ENCODE results near the gene RASA2.
A peak's percentile ranks its signal among the peaks of the same experiment; 100 is the strongest.

The RASA2 gene

GRCh38 chr3:141459008-141459407 is 27.8 kb upstream of the RASA2 start:
- no peak for DNase-seq
- in situ Hi-C loops (cut with HindIII; ENCODE audit: low pct_ligation_motif_present, low sequenced_read_pairs) = no loop called here
- no peak for TF ChIP-seq CTCF (IDR thresholded peaks at IDR 0.05; ENCODE audit: low read depth, low read length, missing control alignments)
- no peak overlapping the region for H3K4me3 ChIP-seq (ENCODE audit: low read depth, low read length)
- no peaks in the 10 kb centered on the region for H3K27me3 ChIP-seq (replicated peaks)
- H3K27ac ChIP-seq = no peak overlapping the region
- no peaks in the 10 kb centered on the region for H3K36me3 ChIP-seq (replicated peaks)

DNA sequence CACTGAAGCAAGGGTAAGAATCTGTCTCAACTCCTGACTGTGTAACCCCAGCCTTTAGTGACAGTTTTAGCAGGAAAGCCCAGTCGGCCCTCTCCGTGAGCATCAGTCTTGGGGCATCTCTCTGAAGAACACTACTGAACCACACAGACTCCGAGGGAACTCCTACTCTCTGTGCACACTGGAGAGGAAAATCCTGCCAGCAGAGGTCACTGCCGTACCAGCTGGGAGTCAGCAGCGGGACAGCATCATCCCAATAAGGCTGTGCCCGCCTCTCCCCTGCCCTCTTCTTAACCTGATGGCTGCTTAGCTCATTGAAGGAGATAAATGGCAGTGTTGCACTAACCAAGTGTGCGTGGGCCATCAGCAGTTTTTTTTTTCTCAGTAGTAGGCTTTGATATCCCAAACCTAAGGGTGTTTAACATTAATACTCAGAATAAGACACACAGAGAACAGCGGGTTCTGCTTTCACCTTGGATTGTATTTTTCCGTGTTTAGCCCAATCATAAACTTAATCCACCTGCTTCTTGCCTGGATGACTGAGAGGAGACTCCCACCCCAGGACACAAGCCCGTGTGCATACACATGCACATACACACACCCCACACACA is 26.6 kb upstream of the RASA2 start:
- peak; percentile 91 for DNase-seq
- TF ChIP-seq CTCF (IDR thresholded peaks at IDR 0.05; ENCODE audit: low read depth, low read length, missing control alignments) = peak; percentile 95
- H3K4me3 ChIP-seq (ENCODE audit: low read depth, low read length) = no peak overlapping the region
- no peaks in the 10 kb centered on the region for H3K36me3 ChIP-seq (replicated peaks)
- H3K27ac ChIP-seq = no peak overlapping the region
- H3K27me3 ChIP-seq (replicated peaks) = no peaks in the 10 kb centered on the region
- in situ Hi-C loops (cut with HindIII; ENCODE audit: low pct_ligation_motif_present, low sequenced_read_pairs) = no loop called here

- DNase-seq = no peak
- no peaks in the 10 kb centered on the region for H3K27me3 ChIP-seq (replicated peaks)
- no peak overlapping the region for H3K4me3 ChIP-seq (ENCODE audit: low read depth, low read length)
- H3K36me3 ChIP-seq (replicated peaks) = no peaks in the 10 kb centered on the region
- no peak for TF ChIP-seq CTCF (IDR thresholded peaks at IDR 0.05; ENCODE audit: low read depth, low read length, missing control alignments)
- in situ Hi-C loops (cut with HindIII; ENCODE audit: low pct_ligation_motif_present, low sequenced_read_pairs) = no loop called here
- no peak overlapping the region for H3K27ac ChIP-seq
These were observed 24.5 kb upstream of the RASA2 start for GRCh38 chr3:141462176-141462859.

DNA sequence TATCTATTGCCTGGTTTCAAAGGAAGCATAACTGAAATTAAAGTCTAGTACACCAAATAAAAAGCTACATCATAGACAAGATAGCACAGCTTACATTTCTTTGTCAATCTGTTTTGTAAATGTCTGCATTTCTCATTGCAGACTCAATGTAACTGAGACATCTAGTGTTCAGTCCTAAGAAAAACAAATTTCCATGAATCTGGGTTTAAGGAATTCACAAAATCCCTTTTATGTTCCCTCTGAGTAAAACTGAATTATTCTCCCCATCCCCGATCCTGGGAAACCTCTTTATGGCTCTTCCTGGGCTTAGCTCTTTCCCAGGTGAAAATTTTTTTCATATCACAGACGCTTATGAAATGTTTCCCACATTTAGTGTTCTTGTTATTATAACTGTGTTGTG is 21.6 kb upstream of the RASA2 start:
- Histone ChIP-seq H3K27me3 (replicated peaks) (no peaks in the 10 kb centered on the region), H3K27ac (peak overlapping the region; percentile 47), H3K4me3 (ENCODE audit: low read depth, low read length) (no peak overlapping the region), H3K36me3 (replicated peaks) (no peaks in the 10 kb centered on the region)
- no peak for DNase-seq
- peak; percentile 22 for TF ChIP-seq CTCF (IDR thresholded peaks at IDR 0.05; ENCODE audit: low read depth, low read length, missing control alignments)
- in situ Hi-C loops (cut with HindIII; ENCODE audit: low pct_ligation_motif_present, low sequenced_read_pairs) = no loop called here

GRCh38 chr3:141466633-141467169 is 20.1 kb upstream of the RASA2 start:
- no peaks in the 10 kb centered on the region for H3K36me3 ChIP-seq (replicated peaks)
- no peak overlapping the region for H3K4me3 ChIP-seq (ENCODE audit: low read depth, low read length)
- H3K27ac ChIP-seq = no peak overlapping the region
- no peak for DNase-seq
- no peak for TF ChIP-seq CTCF (IDR thresholded peaks at IDR 0.05; ENCODE audit: low read depth, low read length, missing control alignments)
- H3K27me3 ChIP-seq (replicated peaks) = no peaks in the 10 kb centered on the region
- in situ Hi-C loops (cut with HindIII; ENCODE audit: low pct_ligation_motif_present, low sequenced_read_pairs) = no loop called here
